ENCODE results near the gene AMZ1.

The AMZ1 gene

GRCh38 chr7:2651847-2652735, 35.9 kb upstream of the AMZ1 start:
- no peak for DNase-seq

- no peak for DNase-seq
Measured at GRCh38 chr7:2652736-2653060, 35.3 kb upstream of the AMZ1 start.

GRCh38 chr7:2654059-2654458, 33.9 kb upstream of the AMZ1 start:
- DNase-seq = no peak

GRCh38 chr7:2655870-2656614, 32.0 kb upstream of the AMZ1 start:
- DNase-seq = no peak

GRCh38 chr7:2657208-2657607, 30.8 kb upstream of the AMZ1 start:
- no peak for DNase-seq

GRCh38 chr7:2657920-2658671, 29.9 kb upstream of the AMZ1 start:
- DNase-seq = no peak

- DNase-seq = no peak
Measured at GRCh38 chr7:2658941-2659340, 29.1 kb upstream of the AMZ1 start.

GRCh38 chr7:2659556-2660358, 28.2 kb upstream of the AMZ1 start:
- DNase-seq = no peak

GRCh38 chr7:2660359-2661095, 27.5 kb upstream of the AMZ1 start:
- DNase-seq = no peak

- DNase-seq = no peak
Measured at GRCh38 chr7:2661096-2661449, 26.9 kb upstream of the AMZ1 start.

- no peak for DNase-seq
Measured at GRCh38 chr7:2661602-2662272, 26.3 kb upstream of the AMZ1 start.

- DNase-seq = no peak
Measured at GRCh38 chr7:2662273-2663120, 25.5 kb upstream of the AMZ1 start.

- no peak for DNase-seq
Measured at GRCh38 chr7:2663121-2663886, 24.7 kb upstream of the AMZ1 start.

GRCh38 chr7:2663960-2664359, 24.0 kb upstream of the AMZ1 start:
- no peak for DNase-seq

- DNase-seq = no peak
Measured at GRCh38 chr7:2665359-2665791, 22.6 kb upstream of the AMZ1 start.

GRCh38 chr7:2666155-2666554, 21.8 kb upstream of the AMZ1 start:
- DNase-seq = no peak

GRCh38 chr7:2666588-2667250, 21.3 kb upstream of the AMZ1 start:
- no peak for DNase-seq

- no peak for DNase-seq
Measured at GRCh38 chr7:2667843-2668242, 20.2 kb upstream of the AMZ1 start.

- no peak for DNase-seq
Measured at GRCh38 chr7:2668401-2668800, 19.6 kb upstream of the AMZ1 start.

All from stimulated activated CD4-positive, alpha-beta T cell treated with anti-CD3 and anti-CD28 coated beads, Interleukin-4, amount 100 ng/mL, for 1 hour (primary cell).